HG03196 (cell line): Measurements from ENCODE around the gene MYBPC3.
"Not testable (repeated sequence)": the region's sequence is repeated elsewhere in the genome, so short reads cannot be mapped to it uniquely, and the experiment has no call there.

Source experiments
- ATAC-seq: cut with Tn5 transposase; IDR thresholded peaks from one replicate; pipeline ENCODE4 v1.9.1; 2021; ENCODE audit not compliant: unreplicated experiment

MYBPC3 gene

DNA sequence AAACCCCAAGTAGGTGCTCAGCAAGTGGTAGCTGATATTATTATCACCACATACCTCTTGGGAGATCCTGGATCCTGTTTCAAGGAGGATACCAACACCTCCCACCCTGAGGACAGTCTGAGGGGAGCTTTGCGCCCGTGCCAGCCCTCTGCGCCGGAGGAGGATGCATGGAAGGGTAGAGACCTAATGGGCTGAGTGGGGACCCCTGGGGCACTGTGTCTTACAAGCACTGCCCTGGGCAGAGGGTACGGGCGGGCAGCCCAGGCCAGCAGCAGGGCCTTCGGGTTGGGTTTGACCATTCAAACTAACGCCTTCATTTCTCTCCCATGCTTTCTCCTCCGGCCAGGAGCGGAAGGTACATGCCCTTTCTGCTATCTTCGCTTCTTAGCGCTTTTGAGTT is 26.3 kb downstream of the MYBPC3 start:
- ATAC-seq = no peak

DNA sequence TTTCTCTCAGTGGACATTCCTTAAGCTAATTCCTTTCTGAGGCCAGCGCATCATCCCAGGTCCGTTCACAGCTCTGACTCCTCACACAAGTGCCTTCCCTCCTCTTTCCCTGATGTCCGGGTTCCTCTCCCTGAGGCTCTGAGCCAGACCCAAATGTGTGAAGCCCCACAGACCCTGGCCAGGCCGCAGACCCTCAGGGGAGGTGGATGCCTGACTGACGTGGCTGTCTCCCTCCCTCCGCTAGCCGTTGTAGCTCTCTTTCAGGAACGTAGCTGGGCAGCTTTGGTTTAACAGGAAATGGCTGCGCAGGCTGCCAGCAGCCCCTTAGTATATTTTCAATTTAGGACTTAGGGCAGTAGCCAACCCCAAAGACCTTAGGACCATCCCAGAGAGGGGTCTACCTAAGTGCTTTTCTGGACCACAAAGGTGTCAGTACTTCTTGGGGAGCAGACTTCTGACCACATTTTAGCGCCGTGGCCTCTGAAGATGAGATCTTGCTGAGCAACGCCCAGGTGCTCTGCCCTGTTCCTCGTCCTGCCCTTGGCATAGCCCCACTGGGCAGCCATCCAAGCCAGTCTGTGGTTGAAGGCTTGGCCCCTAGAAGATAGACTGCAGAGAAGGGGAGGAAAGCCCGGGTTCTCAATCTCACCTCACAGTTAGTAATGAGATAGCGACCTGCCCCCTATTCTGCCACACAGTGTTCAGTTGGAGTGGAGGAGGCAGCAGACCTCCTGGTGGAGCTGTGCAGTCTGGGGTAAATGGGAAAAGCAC is 27.0 kb downstream of the MYBPC3 start:
- ATAC-seq = no peak

DNA sequence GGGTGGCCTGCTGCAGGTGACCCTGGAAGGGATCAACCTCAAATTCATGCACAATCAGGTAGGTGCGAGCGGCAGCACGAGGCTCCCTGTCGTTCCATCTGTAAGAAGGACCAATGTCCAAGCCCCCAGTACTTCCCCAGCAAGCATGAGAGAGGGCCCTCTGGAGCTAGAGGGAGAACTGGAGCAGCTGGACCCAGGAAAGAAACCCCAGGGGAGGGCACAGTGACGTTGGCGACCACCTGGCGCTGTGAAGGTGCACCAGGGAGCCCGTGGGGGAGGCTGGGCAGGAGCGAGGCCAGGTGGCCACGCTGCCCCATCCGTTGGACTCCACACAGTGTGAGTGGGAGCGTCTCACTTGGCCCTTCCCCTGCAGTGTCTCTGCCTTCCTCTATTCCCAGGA is 28.0 kb downstream of the MYBPC3 start:
- ATAC-seq = no peak

DNA sequence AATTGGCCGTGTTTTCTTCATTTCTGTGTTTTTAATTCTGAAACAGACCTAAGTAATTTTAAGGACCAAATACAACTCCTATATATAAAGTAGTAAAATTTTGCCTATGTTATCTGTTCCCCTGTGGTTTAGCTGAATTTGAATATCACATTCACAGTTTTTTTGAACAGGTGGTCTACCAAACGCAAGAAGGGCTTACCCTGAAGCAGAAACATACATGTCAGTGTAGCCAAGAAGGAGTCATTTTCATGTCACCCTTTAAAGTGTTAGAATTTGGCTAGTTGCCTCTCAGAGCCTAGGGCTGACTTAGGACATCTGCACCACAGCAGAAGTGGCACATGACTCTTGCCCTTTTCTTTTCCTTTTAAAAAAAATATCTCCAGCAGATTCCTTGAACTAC is 34.3 kb downstream of the MYBPC3 start:
- ATAC-seq = no peak

DNA sequence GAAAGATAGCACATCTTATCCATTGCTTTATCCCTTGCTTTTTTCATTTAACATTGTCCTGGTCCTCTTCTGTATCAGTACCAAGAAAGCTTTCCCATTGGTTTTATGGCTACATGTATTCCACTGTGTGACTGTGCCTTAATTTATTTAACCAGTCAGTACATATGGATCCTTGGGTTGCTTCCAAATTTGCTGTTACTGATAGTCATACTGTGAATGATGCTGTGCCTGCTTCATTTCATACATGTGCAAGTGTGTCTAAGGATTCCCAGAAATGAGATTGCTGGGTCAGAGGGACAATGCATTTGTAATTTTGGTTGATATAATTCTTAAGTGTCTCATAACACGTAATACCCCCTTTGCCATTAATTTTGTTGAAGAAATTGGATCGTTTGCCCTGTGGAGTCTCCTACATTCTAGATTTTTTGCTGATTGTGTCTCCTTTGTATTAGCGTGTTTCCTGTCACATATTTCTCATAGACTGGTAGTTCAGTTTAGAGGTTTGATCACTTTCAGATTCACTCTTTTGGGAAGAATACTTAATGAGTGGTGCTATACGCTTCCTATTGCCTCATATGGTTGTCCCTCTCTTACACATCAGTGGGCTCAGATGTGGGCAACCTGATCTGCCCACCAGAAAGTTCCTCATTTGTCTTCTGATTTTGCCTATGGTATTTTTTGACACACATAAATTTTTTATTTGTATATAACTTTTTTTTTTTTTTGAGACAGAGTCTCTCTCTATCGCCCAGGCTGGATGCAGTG is 35.3 kb downstream of the MYBPC3 start:
- ATAC-seq = peak; percentile 69

DNA sequence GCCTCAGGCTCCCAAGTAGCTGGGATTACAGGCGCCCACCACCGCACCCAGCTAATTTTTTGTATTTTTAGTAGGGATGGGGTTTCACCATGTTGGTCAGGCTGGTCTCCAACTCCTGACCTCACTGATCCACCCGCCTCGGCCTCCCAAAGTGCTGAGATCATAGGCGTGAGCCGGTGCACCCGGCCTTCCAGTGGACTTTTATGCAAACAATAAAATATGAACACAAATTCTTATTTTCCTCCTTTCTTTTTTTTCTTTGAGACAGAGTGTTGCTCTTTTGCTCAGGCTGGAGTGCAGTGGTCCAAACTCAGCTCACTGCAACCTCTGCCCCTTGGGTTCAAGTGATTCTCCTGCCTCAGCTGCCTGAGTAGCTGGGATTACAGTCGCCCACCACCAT is 36.0 kb downstream of the MYBPC3 start:
- ATAC-seq = not testable (repeated sequence)

DNA sequence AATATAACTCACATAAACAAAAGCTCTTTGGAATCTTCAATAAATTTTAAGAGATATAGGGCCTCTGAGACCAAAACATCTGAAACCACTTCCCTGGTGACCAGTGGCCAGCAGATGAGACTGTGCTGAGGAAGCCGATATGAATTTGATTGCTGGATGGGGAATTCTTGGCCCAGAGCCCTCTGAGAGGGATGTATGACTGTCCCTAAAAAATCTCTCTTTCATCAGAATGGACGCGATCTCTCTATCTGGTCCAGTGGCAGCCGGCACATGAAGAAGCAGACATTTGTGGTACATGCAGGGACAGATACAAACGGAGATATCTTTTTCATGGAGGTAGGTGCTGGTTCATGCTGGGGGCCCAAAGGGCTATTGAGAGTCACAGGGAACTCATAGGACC is 37.5 kb downstream of the MYBPC3 start:
- no peak for ATAC-seq

DNA sequence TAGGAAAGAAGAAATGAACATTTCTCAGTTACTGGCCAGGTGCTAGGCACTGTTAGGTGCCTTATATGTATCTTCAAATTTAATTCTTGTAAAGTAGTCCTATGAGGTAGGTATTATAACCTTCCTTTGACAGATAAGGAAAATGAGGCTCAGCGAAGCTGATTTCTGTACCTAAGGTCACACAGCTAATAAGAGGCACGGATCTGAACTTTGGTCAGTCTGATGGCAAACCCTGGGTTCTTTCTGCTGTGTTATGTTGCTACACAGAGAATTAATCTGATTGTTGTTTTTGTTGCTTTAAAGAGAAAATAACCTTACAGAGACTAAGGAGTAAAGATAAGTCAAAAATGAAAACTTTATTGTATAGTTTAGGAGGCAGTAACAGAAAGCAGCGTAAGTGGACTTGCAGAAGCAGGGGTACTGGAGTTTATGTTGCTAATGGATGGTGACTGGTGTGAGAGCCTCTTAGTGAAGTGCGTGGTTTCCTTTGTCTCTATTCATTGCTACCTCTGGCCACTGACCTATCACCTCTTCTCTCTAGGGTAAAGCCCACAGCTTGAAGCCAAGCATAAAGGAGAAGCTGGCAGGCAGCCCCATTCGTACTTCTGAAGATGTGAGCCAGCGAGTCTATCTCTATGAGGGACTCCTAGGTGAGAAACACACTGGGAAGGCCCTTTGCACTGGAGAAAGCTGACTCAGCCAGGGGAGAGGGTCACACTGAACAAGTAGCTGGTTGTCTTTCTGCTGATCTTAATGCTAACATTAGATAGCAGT is 44.3 kb downstream of the MYBPC3 start:
- ATAC-seq = no peak

DNA sequence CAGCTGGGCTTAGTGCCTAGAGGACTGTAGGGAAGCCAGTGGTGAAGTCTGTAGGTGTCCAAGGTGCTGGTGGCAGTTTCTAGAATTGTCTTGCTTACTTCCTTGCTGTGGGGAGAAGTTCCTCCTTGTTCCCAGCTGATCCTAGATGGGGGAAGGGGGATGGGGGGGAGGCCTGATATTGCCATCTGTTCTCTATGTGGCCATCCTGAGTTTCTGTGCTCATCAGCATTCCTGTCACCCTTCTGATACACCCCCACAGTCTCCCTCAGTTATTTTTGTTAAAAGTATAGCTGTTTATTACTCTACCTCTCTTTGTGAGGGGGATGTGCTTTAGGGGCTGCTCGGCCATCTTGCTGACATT is 46.0 kb downstream of the MYBPC3 start:
- no peak for ATAC-seq

DNA sequence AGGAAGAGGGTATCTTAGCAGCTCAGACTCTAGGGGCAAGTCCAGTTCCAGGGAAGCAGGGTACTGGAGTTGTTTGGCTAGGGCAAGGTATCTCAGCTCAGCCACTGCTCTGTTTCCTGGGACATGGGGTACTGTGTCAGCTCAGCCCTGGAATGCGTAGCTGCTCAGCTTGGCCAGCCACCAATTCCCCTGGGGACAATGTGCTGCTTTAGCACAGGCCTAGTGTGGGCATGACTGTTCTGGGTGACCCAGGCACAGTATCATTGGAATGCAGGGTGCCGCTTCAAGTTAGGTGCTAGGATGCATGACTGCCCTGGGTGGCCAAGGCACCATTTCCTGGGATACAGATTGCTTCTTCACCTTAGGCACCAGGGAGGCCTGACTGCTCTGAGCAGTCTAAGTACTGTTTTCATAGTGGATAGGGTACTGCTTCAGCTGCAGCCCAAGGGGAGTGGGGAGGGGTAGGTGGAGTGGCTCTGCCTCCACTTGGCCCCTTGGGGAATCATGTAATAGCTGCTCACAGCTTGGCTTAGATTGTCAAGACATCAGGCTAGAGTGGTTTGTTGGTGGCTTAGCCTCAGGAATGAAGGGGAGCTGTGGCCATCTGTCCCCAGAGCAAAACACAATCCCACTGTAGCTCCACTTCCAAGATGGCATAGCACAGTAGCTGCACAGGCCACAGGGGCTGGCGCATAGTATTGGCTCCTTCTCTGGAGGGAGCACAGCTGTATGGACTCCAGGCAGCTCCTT is 46.6 kb downstream of the MYBPC3 start:
- ATAC-seq = no peak

DNA sequence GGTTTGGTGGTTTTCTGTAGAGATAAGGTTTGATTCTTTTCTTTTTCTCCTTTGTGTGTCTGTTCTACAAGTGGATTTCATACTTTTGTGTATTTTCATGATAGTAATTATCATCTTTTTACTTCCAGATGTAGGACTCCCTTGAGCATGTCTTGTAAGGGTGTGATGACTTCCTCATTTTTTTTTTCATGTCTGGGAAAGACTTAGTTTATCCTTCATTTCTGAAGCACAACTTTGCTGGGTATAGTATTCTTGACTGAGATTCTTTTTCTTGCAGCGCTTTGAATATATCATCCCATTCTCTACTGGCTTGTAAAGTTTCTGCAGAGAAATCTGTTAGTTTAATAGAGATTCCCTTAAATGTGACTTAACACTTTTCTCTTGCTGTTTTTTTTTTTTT is 49.6 kb downstream of the MYBPC3 start:
- ATAC-seq = no peak

DNA sequence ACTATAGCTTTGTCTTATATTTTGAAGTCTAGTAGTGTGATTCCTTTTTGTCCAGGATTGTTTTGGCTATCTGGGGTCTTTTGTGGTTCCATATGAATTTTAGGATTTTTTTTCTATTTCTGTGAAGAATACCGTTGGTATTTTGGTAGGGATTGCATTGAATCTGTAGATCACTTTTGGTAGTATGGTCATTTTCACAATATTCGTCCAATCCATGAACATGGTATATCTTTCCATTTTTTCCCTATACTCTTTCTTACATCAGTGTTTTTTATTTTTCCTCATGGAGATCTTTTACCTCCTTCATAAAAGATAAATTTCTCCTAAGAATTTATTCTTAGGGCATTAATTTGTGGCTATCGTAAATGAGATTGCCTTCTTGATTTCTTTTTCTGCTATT is 53.4 kb downstream of the MYBPC3 start:
- ATAC-seq = no peak

DNA sequence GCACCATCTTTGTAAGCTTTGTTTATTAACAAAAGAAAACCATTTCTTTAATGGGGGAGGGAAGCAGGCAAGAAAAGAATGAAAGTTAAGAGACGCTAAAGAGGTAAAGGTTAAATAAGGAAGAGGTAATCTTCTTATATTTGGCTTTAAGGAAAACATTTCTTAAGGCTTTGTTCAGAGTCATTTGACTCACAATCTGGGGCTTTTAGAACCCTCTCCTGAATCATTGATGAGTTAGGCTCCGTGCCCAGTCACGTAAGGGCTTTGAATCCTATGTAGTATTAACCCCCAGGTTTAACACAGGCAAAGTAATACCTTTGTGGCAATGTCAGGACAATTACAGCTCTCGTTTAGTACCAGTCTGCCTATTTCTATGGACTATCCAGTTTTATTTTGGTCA is 56.5 kb downstream of the MYBPC3 start:
- ATAC-seq = no peak

DNA sequence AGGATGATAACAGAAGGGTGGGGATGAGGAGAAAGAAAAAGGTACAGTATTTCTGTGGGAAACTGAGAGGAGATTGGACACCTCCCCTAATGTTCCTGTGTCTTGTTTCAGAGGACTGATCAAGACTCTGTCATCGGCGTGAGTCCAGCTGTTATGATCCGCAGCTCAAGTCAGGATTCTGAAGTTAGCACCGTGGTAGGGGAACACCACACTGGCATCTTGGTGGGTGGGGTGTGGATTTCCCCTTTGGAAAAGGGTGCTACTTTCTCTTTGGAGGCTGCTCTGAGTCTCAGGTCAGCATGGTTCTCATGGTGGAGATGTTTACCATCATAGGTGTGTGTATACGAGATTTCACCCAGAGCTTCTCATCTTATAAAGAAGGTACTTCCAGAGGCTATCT is 57.1 kb downstream of the MYBPC3 start:
- no peak for ATAC-seq

DNA sequence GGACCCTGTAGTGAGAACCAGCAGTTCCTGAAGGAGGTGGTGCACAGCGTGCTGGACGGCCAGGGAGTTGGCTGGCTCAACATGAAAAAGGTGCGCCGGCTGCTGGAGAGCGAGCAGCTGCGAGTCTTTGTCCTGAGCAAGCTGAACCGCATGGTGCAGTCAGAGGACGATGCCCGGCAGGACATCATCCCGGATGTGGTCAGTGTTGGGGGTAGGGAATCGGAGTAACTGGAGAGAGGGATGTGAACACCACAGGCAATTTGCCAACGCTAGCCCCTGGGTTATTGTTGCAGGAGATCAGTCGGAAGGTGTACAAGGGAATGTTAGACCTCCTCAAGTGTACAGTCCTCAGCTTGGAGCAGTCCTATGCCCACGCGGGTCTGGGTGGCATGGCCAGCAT is 62.6 kb downstream of the MYBPC3 start:
- ATAC-seq = no peak

DNA sequence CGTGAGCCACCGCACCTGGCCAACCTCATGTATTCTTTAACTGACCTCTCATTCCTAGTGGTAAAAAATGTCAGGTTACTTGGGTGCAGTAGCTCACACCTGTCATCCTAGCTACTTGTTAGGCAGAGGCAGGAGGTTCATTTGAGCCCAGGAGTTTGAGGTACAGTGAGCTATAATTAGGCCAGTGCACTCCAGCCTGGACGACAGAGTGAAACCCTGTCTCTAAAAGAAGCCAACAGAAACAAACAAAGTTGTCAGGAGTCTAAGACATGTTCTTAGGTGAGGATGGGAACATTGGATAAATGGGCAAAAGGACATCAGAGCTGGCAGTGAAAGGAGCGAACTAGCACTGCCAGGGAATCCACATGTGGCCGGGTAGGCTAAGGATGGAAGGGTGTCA is 64.4 kb downstream of the MYBPC3 start:
- no peak for ATAC-seq

DNA sequence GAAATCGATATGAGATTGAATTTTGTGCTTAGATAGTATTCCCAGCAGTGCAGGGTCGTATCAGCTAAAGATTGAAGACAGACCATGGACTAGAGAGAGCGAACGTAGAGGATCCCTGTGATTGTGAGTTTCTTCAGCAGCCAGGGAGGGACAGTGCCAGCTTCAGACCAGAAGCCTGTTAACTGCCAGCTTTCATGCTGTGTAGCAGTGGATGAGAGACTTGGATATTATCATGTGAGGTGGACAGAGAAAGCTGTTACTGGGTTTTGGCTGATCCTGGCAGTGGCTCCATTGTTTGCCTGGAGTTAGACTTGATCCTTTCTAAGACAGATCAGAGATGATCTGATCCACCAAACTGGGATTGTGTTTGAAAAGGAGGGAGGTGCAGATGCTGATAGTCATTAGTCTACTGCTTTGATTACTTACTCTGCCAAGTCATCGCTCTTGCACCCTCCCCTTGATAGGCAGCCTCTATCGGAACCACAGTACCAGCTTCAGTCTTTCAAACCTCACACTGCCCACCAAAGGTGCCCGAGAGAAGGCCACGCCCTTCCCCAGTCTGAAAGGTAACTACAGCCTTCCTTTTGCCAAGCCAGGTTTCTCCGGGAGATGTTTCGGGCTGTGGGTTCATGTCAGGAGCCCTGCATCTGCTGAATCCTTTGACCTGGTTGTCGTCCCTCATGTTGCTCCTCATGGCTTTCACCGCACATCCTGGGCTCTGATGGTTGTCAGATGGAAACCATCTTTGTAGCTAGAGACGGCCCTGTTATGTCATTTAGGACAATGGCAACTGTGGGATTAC is 66.3 kb downstream of the MYBPC3 start:
- no peak for ATAC-seq

DNA sequence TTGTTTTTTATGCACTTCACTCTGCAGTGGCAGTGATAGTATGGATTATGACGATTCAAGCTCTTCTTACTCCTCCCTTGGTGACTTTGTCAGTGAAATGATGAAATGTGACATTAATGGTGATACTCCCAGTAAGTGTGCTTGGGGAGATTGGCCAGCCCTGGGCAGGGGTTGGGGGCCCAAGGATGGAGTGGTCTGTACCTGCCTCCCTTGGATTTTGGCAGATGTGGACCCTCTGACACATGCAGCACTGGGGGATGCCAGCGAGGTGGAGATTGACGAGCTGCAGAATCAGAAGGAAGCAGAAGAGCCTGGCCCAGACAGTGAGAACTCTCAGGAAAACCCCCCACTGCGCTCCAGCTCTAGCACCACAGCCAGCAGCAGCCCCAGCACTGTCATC is 68.4 kb downstream of the MYBPC3 start:
- no peak for ATAC-seq

DNA sequence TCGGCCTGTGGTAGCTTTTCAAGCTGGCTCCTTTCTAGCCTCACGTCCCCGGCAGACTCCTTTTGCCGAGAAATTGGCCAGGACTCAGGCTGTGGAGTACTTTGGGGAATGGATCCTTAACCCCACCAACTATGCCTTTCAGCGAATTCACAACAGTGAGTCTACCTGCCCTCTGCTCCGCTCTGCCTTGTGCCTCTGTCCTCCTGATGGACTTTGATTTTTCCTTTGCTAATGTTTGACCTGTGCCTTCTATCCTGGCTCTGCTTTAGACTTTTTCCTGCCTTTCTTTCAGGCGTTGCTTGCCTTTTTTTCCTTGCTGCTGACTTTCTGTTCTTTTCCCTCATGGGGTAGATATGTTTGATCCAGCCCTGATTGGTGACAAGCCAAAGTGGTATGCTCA is 70.0 kb downstream of the MYBPC3 start:
- no peak for ATAC-seq
